GM12892 (cell line): ENCODE data around the gene SKOR1.

Experiments used
- POLR2A ChIP-seq: IDR thresholded peaks from 2 replicates; pipeline ENCODE4 v1.6.1; 2011; ENCODE audit warnings: low read depth, low read length, control low read depth
- POLR2AphosphoS5 ChIP-seq: IDR thresholded peaks from 2 replicates; pipeline ENCODE4 v1.6.1; 2011; ENCODE audit warnings: low read depth, low read length, control low read depth

DNA sequence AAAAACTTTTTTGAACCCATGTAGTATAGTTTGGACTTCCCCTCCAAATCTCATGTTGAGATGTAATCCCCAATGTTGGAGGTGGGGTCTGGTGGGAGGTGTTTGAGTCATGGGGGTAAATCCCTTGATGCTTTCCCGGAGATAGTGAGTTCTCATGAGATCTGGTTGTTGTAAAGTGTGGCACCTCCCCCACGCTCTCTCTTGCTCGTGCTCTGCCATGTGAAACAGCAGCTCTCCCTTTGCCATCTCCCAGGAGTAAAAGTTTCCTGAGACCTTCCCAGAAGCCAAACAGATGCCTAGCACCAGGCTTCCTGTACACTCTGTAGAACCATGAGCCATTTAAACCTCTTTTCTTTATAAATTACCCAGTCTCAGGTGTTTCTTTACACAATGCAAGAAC, 30.5 kb downstream of the SKOR1 start:
- TF ChIP-seq POLR2AphosphoS5: no peak
- no peak for TF ChIP-seq POLR2A
